K562 (cell line): ENCODE results near the gene PDE8A. TPM values are rescaled to one million over a fixed set of nuclear protein-coding genes. Genes with fewer than 3 reads are reported as not detected.

Experiments
- ATAC-seq: fragments of 200-7000 bp; cut with Tn5 transposase; 3 replicates; pipeline ENCODE4 v1.9.1; 2020; ENCODE audit warnings: moderate library complexity
- BruUV-seq: library from RNA; stranded (reverse); fragments of 400-500 nt; replicated peaks from 2 replicates; lab custom pipeline; 2021; lab: Mats Ljungman, UMichigan
- CTCF ChIA-PET: fragments of 300-600 bp; formaldehyde crosslinking; extraction: SDS; loops from one replicate; lab custom pipeline; 2021; ENCODE audit warnings: low intra/inter-chr PET ratio; lab: Yijun Ruan, JAX
- POLR2A ChIA-PET: fragments of 300-600, 350-650 bp; sonication (Branson Sonifier 250); formaldehyde crosslinking; extraction: SDS; loops from one replicate; lab custom pipeline; 2021; ENCODE audit warnings: antibody characterized with exemption, inconsistent platforms; lab: Yijun Ruan, JAX
- DNase-seq, 4 experiments: peaks; one replicate each; pipeline versions ENCODE4 v3.0.0 to v3.0.0-alpha.2; 2011 to 2018; ENCODE audit warnings: low spot score in 3 of 4, mixed read lengths in 3 of 4; ENCODE audit errors: extremely low read depth in 1 of 4
- FAIRE-seq: peaks from 2 replicates; lab custom pipeline; 2011; peaks lifted over from hg19 to GRCh38; lab: Jason Lieb, UNC
- H2AFZ ChIP-seq: 2 replicates; pipeline ENCODE4 v1.6.0; 2011; ENCODE audit warnings: low read depth, low read length, control low read depth, inconsistent platforms
- H3K27ac ChIP-seq: fragments of 200-600 bp; 3 replicates; pipeline ENCODE4 v1.8.0; 2011; ENCODE audit warnings: low read depth, mild to moderate bottlenecking, control low read depth, inconsistent platforms, low read length, moderate library complexity, mixed read lengths; ENCODE audit errors: extremely low read depth
- H3K27me3 ChIP-seq, 2 experiments: fragments of 300-600 bp in 1 of 2; 2 replicates in 1 of 2; 3 replicates in 1 of 2; pipeline versions ENCODE4 v1.6.0 to v1.8.0; 2011; ENCODE audit warnings: inconsistent platforms in 2 of 2, low read length in 2 of 2, mild to moderate bottlenecking in 1 of 2, mixed read lengths in 1 of 2, moderate library complexity in 1 of 2; ENCODE audit not compliant: control insufficient read depth in 2 of 2, insufficient read depth in 2 of 2
- H3K36me3 ChIP-seq: fragments of 300-600 bp; 3 replicates; pipeline ENCODE4 v1.8.0; 2011; ENCODE audit warnings: mild to moderate bottlenecking, low read length, inconsistent platforms; ENCODE audit not compliant: control insufficient read depth, insufficient read depth
- H3K4me1 ChIP-seq, 2 experiments: fragments of 200-600 bp in 1 of 2; replicated peaks in 1 of 2; 2 replicates in 1 of 2; 3 replicates in 1 of 2; pipeline versions ENCODE4 v1.5.1 to v1.8.0; 2011; ENCODE audit warnings: inconsistent platforms in 2 of 2, low read length in 2 of 2, mild to moderate bottlenecking in 1 of 2, mixed read lengths in 1 of 2, moderate library complexity in 1 of 2; ENCODE audit not compliant: control insufficient read depth in 2 of 2, insufficient read depth in 2 of 2
- H3K4me2 ChIP-seq: 2 replicates; pipeline ENCODE4 v1.6.1; 2011; ENCODE audit warnings: low read length, control low read depth, inconsistent platforms, mixed read lengths; ENCODE audit not compliant: insufficient read depth
- H3K4me3 ChIP-seq: fragments of 200-600 bp; sonication (generic), shearing (Covaris generic); 2 replicates; pipeline ENCODE4 v1.5.1; 2016; ENCODE audit warnings: control low read depth, inconsistent platforms
- H3K79me2 ChIP-seq: fragments of 200-600 bp; 3 replicates; pipeline ENCODE4 v1.8.0; 2011; ENCODE audit warnings: low read length, inconsistent platforms; ENCODE audit not compliant: control insufficient read depth, insufficient read depth
- H3K9ac ChIP-seq, 2 experiments: 2 replicates each; pipeline versions ENCODE4 v1.6.0 to v1.6.1; 2011; ENCODE audit warnings: low read depth in 2 of 2, low read length in 2 of 2, control low read depth in 1 of 2, inconsistent platforms in 1 of 2, mild to moderate bottlenecking in 1 of 2, mixed read lengths in 1 of 2; ENCODE audit not compliant: insufficient read depth in 1 of 2
- H3K9me1 ChIP-seq: one replicate; pipeline ENCODE4 v1.6.0; 2011; ENCODE audit warnings: inconsistent platforms, mild to moderate bottlenecking, low read length, moderate library complexity; ENCODE audit not compliant: control insufficient read depth, insufficient read depth
- H3K9me3 ChIP-seq: replicated peaks from 2 replicates; pipeline ENCODE4 v1.5.1; 2011; ENCODE audit warnings: low read depth, low read length, inconsistent platforms; ENCODE audit not compliant: control insufficient read depth, insufficient read depth
- H4K20me1 ChIP-seq: replicated peaks from 2 replicates; pipeline ENCODE4 v1.6.1; 2011; ENCODE audit warnings: low read length, inconsistent platforms, mixed read lengths; ENCODE audit not compliant: control insufficient read depth, insufficient read depth
- ELK3 ChIP-seq: fragments of 450-650 bp; formaldehyde crosslinking; IDR thresholded peaks from 2 replicates; pipeline ENCODE4 v1.4.0; 2020; ENCODE audit warnings: mild to moderate bottlenecking
- FOXK2 ChIP-seq, 2 experiments: fragments of 450-650 bp; IDR thresholded peaks in 1 of 2; conservative IDR thresholded peaks in 1 of 2; 2 replicates each; pipeline ENCODE4 v1.6.1; 2016; ENCODE audit warnings: low read depth in 2 of 2, mild to moderate bottlenecking in 1 of 2
- NFYB ChIP-seq: IDR thresholded peaks from 2 replicates; pipeline ENCODE4 v1.6.1; 2011; ENCODE audit warnings: mild to moderate bottlenecking, moderate library complexity; ENCODE audit not compliant: insufficient read length; ENCODE audit errors: extremely low read depth
- RBBP5 ChIP-seq: fragments of 200-600 bp; sonication (generic); IDR thresholded peaks from 2 replicates; pipeline ENCODE4 v1.6.1; 2012; ENCODE audit warnings: borderline replicate concordance, mild to moderate bottlenecking, low read length, control low read depth, inconsistent platforms; ENCODE audit not compliant: insufficient read depth, poor library complexity, severe bottlenecking
- RUNX1 ChIP-seq: sonication (generic); IDR thresholded peaks from 2 replicates; pipeline ENCODE4 v1.6.1; 2016; ENCODE audit warnings: antibody characterized with exemption, low read depth
- ZNF740 ChIP-seq, 3 experiments: fragments of 200-800 bp in 1 of 3; sonication (Bioruptor generic) in 1 of 3; sonication (generic) in 1 of 3; formaldehyde crosslinking in 1 of 3; IDR thresholded peaks; 2 replicates each; pipeline versions ENCODE4 v1.6.1 to v1.8.0; 2016 to 2022; ENCODE audit warnings: mild to moderate bottlenecking in 2 of 3, missing compliant biosample characterization in 2 of 3, missing genetic modification characterization in 2 of 3, missing genetic modification reagents in 1 of 3
- WGBS: fragments of 100-300 bp; shearing (Covaris generic); methylation state at CpG from one replicate; pipeline ENCODE4 v1.1.6; 2016; ENCODE audit warnings: low coverage, mixed read lengths; ENCODE audit not compliant: insufficient coverage; ENCODE audit errors: missing lambda C conversion rate; 5-methylcytosine and 5-hydroxymethylcytosine counted together
- in situ Hi-C: fragments of 300-500 bp; cut with MboI; formaldehyde crosslinking; loops from 4 replicates; pipeline ENCODE4 v1.15.0; 2018; ENCODE audit warnings: inconsistent platforms, mixed read lengths
- intact Hi-C: fragments of 100-400 bp; cut with micrococcal nuclease; formaldehyde crosslinking; loops from 2 replicates; pipeline ENCODE4 v1.14.2; 2022
- polyA plus RNA-seq, 8 experiments: library from polyadenylated mRNA; depleted of rRNA in 4 of 8; stranded (reverse) in 5 of 8; unstranded in 3 of 8; fragments of >200 nt; fragmentation: Nextera tagmentation in 2 of 8; fragmentation: Illumina TruSeq in 1 of 8; extraction: Ambion mirVana in 2 of 8; extraction: Trizol in 1 of 8; gene quantifications; 2 replicates each; pipeline versions ENCODE4 v1.2.1 to v1.2.3, GENCODE V29; 2011 to 2014; ENCODE audit warnings: inconsistent platforms in 1 of 8, missing spikeins in 1 of 8
- total RNA-seq, 7 experiments: library from RNA; depleted of rRNA in 6 of 7; stranded (reverse); fragments of >200 nt in 6 of 7; fragmentation: Illumina TruSeq in 2 of 7; extraction: Trizol in 2 of 7; gene quantifications; 2 replicates each; pipeline versions ENCODE4 v1.2.1 to v1.2.3, GENCODE V29; 2011 to 2021; ENCODE audit warnings: low replicate concordance in 1 of 7

Gene PDE8A
- total and polyA plus RNA-seq, 9 of the 15 experiments (the other 6 are each of a cell fraction or from before 2014, with no cell fraction given) = 5.9 to 40.3 (median 19.8) TPM

GRCh38 chr15:85174521-85174920 lies 192.9 kb downstream of the PDE8A start:
- no peak overlapping the region for H3K27ac ChIP-seq
- ATAC-seq = no peak
- CTCF ChIA-PET = no interaction called here
- intact Hi-C loops (no loop called here), in situ Hi-C loops (loop anchor here (10.0 kb wide), 1 partner anchor 120 kb away; no protein-coding TSS in a partner anchor)
- peak overlapping the region; percentile 48; the same call in 1 of the 2 replicates for H2AFZ ChIP-seq
- H3K9ac ChIP-seq = no peak overlapping the region
- POLR2A ChIA-PET = no interaction called here
- no peaks in the 10 kb centered on the region for H3K36me3 ChIP-seq
- no peaks in the 10 kb centered on the region for H3K79me2 ChIP-seq
- no TSS peak for BruUV-seq
- H3K4me1 ChIP-seq = peaks cover 0 to 2% of the 10 kb centered on the region in 2 experiments; a peak in 2 of 5 replicates
- peaks cover 15% of the 10 kb centered on the region for H3K9me3 ChIP-seq
- no peaks in the 10 kb centered on the region for H3K9me1 ChIP-seq
- no peaks in the 10 kb centered on the region for H4K20me1 ChIP-seq
- no peaks in the 10 kb centered on the region for H3K27me3 ChIP-seq
- no peak overlapping the region for H3K4me2 ChIP-seq
- TF ChIP-seq FOXK2 (conservative IDR thresholded peaks at IDR 0.05 in 1 of 2, IDR thresholded peaks at IDR 0.05 in 1 of 2; ENCODE audit: low read depth in 2 of 2) = no peak
- no peak for TF ChIP-seq NFYB
- TF ChIP-seq ELK3 = no peak
- TF ChIP-seq ZNF740 (CRISPR knock-in tag; IDR thresholded peaks at IDR 0.05) = no peak
- TF ChIP-seq ZNF740 (tag; IDR thresholded peaks at IDR 0.05) = no peak
- no peak for TF ChIP-seq RBBP5
- no peak for TF ChIP-seq RUNX1
- WGBS = 27% methylated on average over 4 of the region's 4 CpGs
- no peak for FAIRE-seq
- DNase-seq = no peak
- no peak overlapping the region for H3K4me3 ChIP-seq
